Measurements from ENCODE around the gene OSCP1.

GRCh38 chr1:36476945-36477344 lies 26.7 kb upstream of the OSCP1 start:
- TF ChIP-seq EZH2 (IDR thresholded peaks at IDR 0.05; ENCODE audit: low read length, missing control alignments), result no peak
- TF ChIP-seq, protein P1, sequence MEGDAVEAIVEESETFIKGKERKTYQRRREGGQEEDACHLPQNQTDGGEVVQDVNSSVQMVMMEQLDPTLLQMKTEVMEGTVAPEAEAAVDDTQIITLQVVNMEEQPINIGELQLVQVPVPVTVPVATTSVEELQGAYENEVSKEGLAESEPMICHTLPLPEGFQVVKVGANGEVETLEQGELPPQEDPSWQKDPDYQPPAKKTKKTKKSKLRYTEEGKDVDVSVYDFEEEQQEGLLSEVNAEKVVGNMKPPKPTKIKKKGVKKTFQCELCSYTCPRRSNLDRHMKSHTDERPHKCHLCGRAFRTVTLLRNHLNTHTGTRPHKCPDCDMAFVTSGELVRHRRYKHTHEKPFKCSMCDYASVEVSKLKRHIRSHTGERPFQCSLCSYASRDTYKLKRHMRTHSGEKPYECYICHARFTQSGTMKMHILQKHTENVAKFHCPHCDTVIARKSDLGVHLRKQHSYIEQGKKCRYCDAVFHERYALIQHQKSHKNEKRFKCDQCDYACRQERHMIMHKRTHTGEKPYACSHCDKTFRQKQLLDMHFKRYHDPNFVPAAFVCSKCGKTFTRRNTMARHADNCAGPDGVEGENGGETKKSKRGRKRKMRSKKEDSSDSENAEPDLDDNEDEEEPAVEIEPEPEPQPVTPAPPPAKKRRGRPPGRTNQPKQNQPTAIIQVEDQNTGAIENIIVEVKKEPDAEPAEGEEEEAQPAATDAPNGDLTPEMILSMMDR (conservative IDR thresholded peaks at IDR 0.05 in 1 of 2, IDR thresholded peaks at IDR 0.05 in 1 of 2; ENCODE audit: low read depth in 1 of 2, low read length in 2 of 2), result no peak

Data from fibroblast of lung (primary cell).